HepG2 (cell line): ENCODE data around the gene PHTF2. TPM values are rescaled to one million over a fixed set of nuclear protein-coding genes. Genes with fewer than 3 reads are reported as not detected.

Experiments
- ATAC-seq: fragments of 200-7000 bp; cut with Tn5 transposase; 3 replicates; pipeline ENCODE4 v1.9.1; 2020; ENCODE audit warnings: mild to moderate bottlenecking, moderate library complexity
- BruUV-seq: library from RNA; stranded (reverse); fragments of 400-500 nt; replicated peaks from 2 replicates; lab custom pipeline; 2021; lab: Mats Ljungman, UMichigan
- CTCF ChIA-PET: fragments of 300-600 bp; formaldehyde crosslinking; extraction: SDS; loops from one replicate; lab custom pipeline; 2021; ENCODE audit warnings: low total read pairs, inconsistent platforms, low intra/inter-chr PET ratio; lab: Yijun Ruan, JAX
- POLR2A ChIA-PET: fragments of 350-600 bp; sonication (Branson Sonifier 250); formaldehyde crosslinking; loops from one replicate; lab custom pipeline; 2020; ENCODE audit warnings: antibody characterized with exemption, inconsistent platforms; lab: Yijun Ruan, JAX
- DNase-seq: peaks from one replicate; pipeline ENCODE4 v3.0.0-alpha.2; 2015; ENCODE audit warnings: low spot score
- FAIRE-seq: peaks from 3 replicates; lab custom pipeline; 2011; peaks lifted over from hg19 to GRCh38; lab: Jason Lieb, UNC
- H2AFZ ChIP-seq: one replicate; pipeline ENCODE4 v1.6.1; 2011; ENCODE audit warnings: low read length, inconsistent platforms
- H3K27ac ChIP-seq: fragments of 300-600 bp; 3 replicates; pipeline ENCODE4 v1.8.0; 2011; ENCODE audit warnings: mixed run types, mild to moderate bottlenecking, mixed read lengths, low read length, inconsistent platforms; ENCODE audit not compliant: insufficient read depth; ENCODE audit errors: extremely low read length
- H3K27me3 ChIP-seq, 2 experiments: fragments of 200-600 bp in 1 of 2; 2 replicates in 1 of 2; 3 replicates in 1 of 2; pipeline versions ENCODE4 v1.6.0 to v1.8.0; 2011; ENCODE audit warnings: low read length in 2 of 2, mild to moderate bottlenecking in 2 of 2, moderate library complexity in 2 of 2, inconsistent platforms in 1 of 2; ENCODE audit not compliant: insufficient read depth in 2 of 2, control insufficient read depth in 1 of 2
- H3K36me3 ChIP-seq, 2 experiments: fragments of 200-600 bp in 1 of 2; replicated peaks in 1 of 2; 2 replicates in 1 of 2; 3 replicates in 1 of 2; pipeline versions ENCODE4 v1.5.1 to v1.8.0; 2011; ENCODE audit warnings: low read length in 2 of 2, inconsistent platforms in 1 of 2; ENCODE audit not compliant: insufficient read depth in 2 of 2, control insufficient read depth in 1 of 2
- H3K4me1 ChIP-seq: 2 replicates; pipeline ENCODE4 v1.5.1; 2012; ENCODE audit warnings: low read length, inconsistent platforms; ENCODE audit not compliant: insufficient read depth
- H3K4me2 ChIP-seq: 2 replicates; pipeline ENCODE4 v1.6.0; 2011; ENCODE audit warnings: low read depth, low read length, inconsistent platforms
- H3K4me3 ChIP-seq, 3 experiments: fragments of 200-600 bp in 1 of 3; sonication (generic), shearing (Covaris generic) in 1 of 3; replicated peaks in 1 of 3; 2 replicates each; pipeline ENCODE4 v1.5.1; 2011 to 2016; ENCODE audit warnings: low read length in 3 of 3, inconsistent platforms in 2 of 3, low read depth in 2 of 3, mild to moderate bottlenecking in 2 of 3, control low read depth in 1 of 3, mixed read lengths in 1 of 3; ENCODE audit not compliant: insufficient read depth in 1 of 3
- H3K79me2 ChIP-seq: one replicate; pipeline ENCODE4 v1.6.1; 2011; ENCODE audit warnings: low read length, inconsistent platforms; ENCODE audit not compliant: insufficient read depth
- H3K9ac ChIP-seq: 2 replicates; pipeline ENCODE4 v1.6.0; 2011; ENCODE audit warnings: mild to moderate bottlenecking, low read depth, low read length, inconsistent platforms; ENCODE audit not compliant: insufficient read depth
- H3K9me3 ChIP-seq: 2 replicates; pipeline ENCODE4 v1.5.1; 2012; ENCODE audit warnings: mild to moderate bottlenecking, low read length
- H4K20me1 ChIP-seq: 2 replicates; pipeline ENCODE4 v1.6.0; 2011; ENCODE audit warnings: inconsistent platforms, mild to moderate bottlenecking, low read length, moderate library complexity; ENCODE audit not compliant: insufficient read depth
- CHCHD3 ChIP-seq: sonication (generic); formaldehyde crosslinking; IDR thresholded peaks from 2 replicates; pipeline ENCODE4 v1.8.0; 2022; ENCODE audit warnings: mild to moderate bottlenecking, missing genetic modification reagents, moderate library complexity
- CREB3 ChIP-seq: sonication (generic); formaldehyde crosslinking; IDR thresholded peaks from 2 replicates; pipeline ENCODE4 v1.5.0; 2020; ENCODE audit warnings: missing genetic modification reagents
- GPBP1L1 ChIP-seq: sonication (generic); formaldehyde crosslinking; IDR thresholded peaks from 2 replicates; pipeline ENCODE4 v1.5.0; 2020; ENCODE audit warnings: mild to moderate bottlenecking, missing genetic modification reagents
- IKZF4 ChIP-seq: sonication (generic); formaldehyde crosslinking; IDR thresholded peaks from 2 replicates; pipeline ENCODE4 v1.5.1; 2020; ENCODE audit warnings: borderline replicate concordance, mild to moderate bottlenecking, low read depth, missing genetic modification reagents; ENCODE audit errors: not compliant biosample characterization
- KDM4B ChIP-seq: sonication (generic); formaldehyde crosslinking; IDR thresholded peaks from 2 replicates; pipeline ENCODE4 v1.4.0; 2020; ENCODE audit warnings: missing genetic modification reagents
- NCOA2 ChIP-seq: sonication (generic); formaldehyde crosslinking; IDR thresholded peaks from 2 replicates; pipeline ENCODE4 v1.8.0; 2022; ENCODE audit warnings: inconsistent platforms
- NFIB ChIP-seq: sonication (generic); formaldehyde crosslinking; IDR thresholded peaks from 2 replicates; pipeline ENCODE4 v1.9.0; 2021; ENCODE audit warnings: missing genetic modification reagents, mild to moderate bottlenecking, borderline replicate concordance
- RAD51 ChIP-seq: fragments of 450-650 bp; IDR thresholded peaks from 2 replicates; pipeline ENCODE4 v1.6.1; 2016; ENCODE audit warnings: borderline replicate concordance
- ZBTB39 ChIP-seq: sonication (generic); formaldehyde crosslinking; IDR thresholded peaks from 2 replicates; pipeline ENCODE4 v1.5.0; 2020; ENCODE audit warnings: missing genetic modification reagents
- ZNF234 ChIP-seq: sonication (generic); formaldehyde crosslinking; conservative IDR thresholded peaks from 2 replicates; pipeline ENCODE4 v1.5.1; 2020; ENCODE audit warnings: mild to moderate bottlenecking, missing genetic modification reagents
- ZNF256 ChIP-seq: sonication (generic); formaldehyde crosslinking; conservative IDR thresholded peaks from 2 replicates; pipeline ENCODE4 v1.4.0; 2020; ENCODE audit warnings: missing genetic modification reagents
- ZNF263 ChIP-seq: sonication (generic); formaldehyde crosslinking; IDR thresholded peaks from 2 replicates; pipeline ENCODE4 v1.4.0; 2020; ENCODE audit warnings: missing genetic modification reagents
- ZNF800 ChIP-seq: sonication (generic); formaldehyde crosslinking; IDR thresholded peaks from 2 replicates; pipeline ENCODE4 v1.4.0; 2020; ENCODE audit warnings: missing genetic modification reagents
- WGBS: methylation state at CpG from one replicate; pipeline ENCODE4 v1.1.6; 2017; ENCODE audit warnings: low lambda C conversion rate; 5-methylcytosine and 5-hydroxymethylcytosine counted together
- in situ Hi-C: cut with HindIII; loops from 2 replicates; pipeline ENCODE4 v1.10.0; 2017; ENCODE audit warnings: low pct_unique_long_range_greater_than_20kb; ENCODE audit not compliant: extremely low pct_ligation_motif_present
- intact Hi-C: fragments of 100-400 bp; cut with micrococcal nuclease; formaldehyde crosslinking; loops from one replicate; pipeline ENCODE4 v1.10.0; 2022; ENCODE audit not compliant: unreplicated experiment
- polyA plus RNA-seq, 8 experiments: library from polyadenylated mRNA; depleted of rRNA in 3 of 8; stranded (reverse) in 7 of 8; unstranded in 1 of 8; fragments of >200 nt; fragmentation: Illumina TruSeq in 4 of 8; extraction: Trizol in 4 of 8; gene quantifications; 2 replicates each; pipeline versions ENCODE4 v1.2.1 to v1.2.3, GENCODE V29; 2011 to 2016; ENCODE audit warnings: low read depth in 4 of 8, missing spikeins in 1 of 8, mixed read lengths in 1 of 8; ENCODE audit not compliant: insufficient read depth in 1 of 8
- total RNA-seq, 5 experiments: library from RNA; depleted of rRNA; stranded (reverse); fragments of >200 nt; fragmentation: Illumina TruSeq; extraction: Trizol; gene quantifications; 2 replicates each; pipeline ENCODE4 v1.2.3, GENCODE V29; 2016; ENCODE audit warnings: low read depth in 1 of 5

Gene PHTF2
- total and polyA plus RNA-seq, 2 of the 13 experiments (the other 11 are each of a cell fraction or from before 2014, with no cell fraction given): 7.4 to 10.2 TPM

- TF ChIP-seq CREB3 (CRISPR knock-in tag): no peak
- TF ChIP-seq IKZF4 (CRISPR knock-in tag): no peak
- TF ChIP-seq ZNF800 (CRISPR knock-in tag): no peak
- no peak for TF ChIP-seq NCOA2
- TF ChIP-seq ZNF256 (CRISPR knock-in tag): no peak
- TF ChIP-seq ZNF263 (CRISPR knock-in tag): no peak
Measured at GRCh38 chr7:77917500-77918262, 119.1 kb downstream of the PHTF2 start (continued).

- POLR2A ChIA-PET: no interaction called here
- no peak for DNase-seq
- Histone ChIP-seq H3K79me2 (no peaks in the 10 kb centered on the region), H3K4me2 (no peak overlapping the region), H3K36me3 (no peaks in the 10 kb centered on the region), H3K4me3 (no peak overlapping the region), H3K9me3 (no peaks in the 10 kb centered on the region), H2AFZ (no peak overlapping the region), H3K27ac (no peak overlapping the region), H3K27me3 (no peaks in the 10 kb centered on the region), H4K20me1 (no peaks in the 10 kb centered on the region), H3K9ac (no peak overlapping the region), H3K4me1 (no peaks in the 10 kb centered on the region)
- in situ Hi-C loops (no loop called here), intact Hi-C loops (no loop called here)
- no TSS peak for BruUV-seq
- no peak for TF ChIP-seq KDM4B (CRISPR knock-in tag)
- TF ChIP-seq RAD51: no peak
- no peak for TF ChIP-seq NFIB (CRISPR knock-in tag)
- TF ChIP-seq ZNF234: no peak
- TF ChIP-seq CHCHD3 (CRISPR knock-in tag): no peak
- TF ChIP-seq GPBP1L1 (CRISPR knock-in tag): no peak
- TF ChIP-seq ZBTB39: no peak
- no peak for ATAC-seq
- WGBS: 90% methylated on average over 1 of the region's 1 CpG
- no peak for FAIRE-seq
- CTCF ChIA-PET: no interaction called here
Measured at GRCh38 chr7:77918676-77919075, 120.1 kb downstream of the PHTF2 start.
